Adrenal gland (tissue), 12 donors: ENCODE results near the gene IGF2BP2. TPM values are rescaled to one million over a fixed set of nuclear protein-coding genes. Genes with fewer than 3 reads are reported as not detected.

Source experiments
- DNase-seq, 7 donors: peaks; one replicate each; pipeline ENCODE4 v3.0.0-alpha.2; 2019 to 2020
- H3K27ac ChIP-seq, 5 donors: fragments of 200-600 bp; sonication (generic) in 4 of 5; 1 replicate in 3 of 5; 2 replicates in 2 of 5; pipeline versions ENCODE4 v1.5.1 to v1.8.0; 2016 to 2020; ENCODE audit warnings: mild to moderate bottlenecking in 1 of 5
- H3K27me3 ChIP-seq: fragments of 200-600 bp; 2 replicates; pipeline ENCODE4 v1.8.0; 2021
- H3K36me3 ChIP-seq, 2 donors: fragments of 200-600 bp; replicated peaks in 1 of 2; 1 replicate in 1 of 2; 2 replicates in 1 of 2; pipeline versions ENCODE4 v1.5.1 to v1.8.0; 2018 to 2022
- H3K4me1 ChIP-seq, 2 donors: fragments of 200-600 bp; replicated peaks in 1 of 2; 1 replicate in 1 of 2; 2 replicates in 1 of 2; pipeline versions ENCODE4 v1.5.1 to v1.8.0; 2018 to 2021
- H3K4me3 ChIP-seq, 4 donors: fragments of 200-600 bp; sonication (generic) in 3 of 4; one replicate each; pipeline ENCODE4 v1.5.1; 2016 to 2018
- H3K9me3 ChIP-seq, 3 donors: fragments of 200-600 bp; sonication (generic) in 1 of 3; replicated peaks in 1 of 3; 1 replicate in 2 of 3; 2 replicates in 1 of 3; pipeline versions ENCODE4 v1.5.1 to v1.8.0; 2016 to 2021
- CTCF ChIP-seq, 6 experiments: fragments of 450-650 bp in 4 of 6; fragments of 200-600 bp in 2 of 6; sonication (generic) in 1 of 6; IDR thresholded peaks; 1 replicate in 5 of 6; 2 replicates in 1 of 6; pipeline versions ENCODE4 v1.5.1 to v1.8.0; 2016 to 2021; ENCODE audit warnings: antibody characterized with exemption in 6 of 6, mild to moderate bottlenecking in 2 of 6, moderate library complexity in 1 of 6
- POLR2A ChIP-seq, 2 donors: fragments of 450-650 bp; IDR thresholded peaks; one replicate each; pipeline ENCODE4 v1.6.1; 2017; ENCODE audit warnings: antibody characterized with exemption in 2 of 2, mild to moderate bottlenecking in 2 of 2, moderate library complexity in 1 of 2
- WGBS, 4 donors: extraction: QIAGEN DNeasy Blood & Tissue Kit in 2 of 4; methylation state at CpG; one replicate each; pipeline versions ENCODE4 v1.1.5 to v1.1.7; 2013 to 2017; 5-methylcytosine and 5-hydroxymethylcytosine counted together
- intact Hi-C, 2 donors: fragments of 100-400 bp; cut with DNase I; formaldehyde crosslinking; loops; one replicate each; pipeline versions ENCODE4 v1.14.1 to v1.15.0; 2022 to 2023
- polyA plus RNA-seq, 3 donors: library from polyadenylated mRNA; stranded (reverse); fragments of 200-250 nt in 2 of 3; fragments of 350-450 nt in 1 of 3; fragmentation: Illumina TruSeq in 1 of 3; extraction: RNeasy Lipid Tissue Mini Kit (QIAGEN cat#74804) in 1 of 3; gene quantifications; one replicate each; pipeline ENCODE4 v1.2.3, GENCODE V29; 2013 to 2014
- total RNA-seq, 9 donors: library from RNA; depleted of rRNA in 4 of 9; stranded (reverse); fragments of >200 nt in 4 of 9; fragments of 120-200 nt in 1 of 9; fragmentation: NEBNext Ultra II Directional in 1 of 9; extraction: Animal tissue kit (Norgen Biotek cat#: 25700) in 1 of 9; gene quantifications; one replicate each; pipeline versions ENCODE4 v1.1.0 to v1.2.4, GENCODE V29; 2013 to 2023
- donor health status: healthy with polysubstance abuse.
- donor health status: Bipolar disorder and iron deficiency.
- donor health status: DM: yes; HTN: yes; CAD: no.
- donor health status: DM: no; HTN: no; CAD: no.
- donor health status: DM: no; HTN: no; CAD: no.
- donor health status: DM: yes; HTN: yes; CAD: no.

IGF2BP2 gene
- total and polyA plus RNA-seq, 12 donors, result 7.0 to 75.9 (median 17.9) TPM

- Histone ChIP-seq H3K27me3 (no peaks in the 10 kb centered on the region), H3K36me3 (no peaks in the 10 kb centered on the region), H3K27ac (no peak overlapping the region), H3K9me3 (no peaks in the 10 kb centered on the region), H3K4me1 (no peaks in the 10 kb centered on the region), H3K4me3 (no peak overlapping the region)
- TF ChIP-seq POLR2A (IDR thresholded peaks at IDR 0.05), result no peak
- no peak for TF ChIP-seq CTCF (IDR thresholded peaks at IDR 0.05)
- intact Hi-C loops, result no loop called here
- 82 to 90% (median 89%) methylated on average over 6 of the region's 6 CpGs for WGBS, 4 donors
- DNase-seq, result no peak
Observed at GRCh38 chr3:185847506-185847905, 22.7 kb upstream of the IGF2BP2 start.

GRCh38 chr3:185846037-185846436 is 21.2 kb upstream of the IGF2BP2 start:
- 65 to 76% (median 67%) methylated on average over 6 of the region's 6 CpGs for whole genome bisulfite sequencing, 4 donors
- intact Hi-C loops, result no loop called here
- H3K36me3 ChIP-seq, result no peaks in the 10 kb centered on the region
- DNase-seq, result peak in 1 of 7 donors; percentile 10
- H3K4me1 ChIP-seq, result no peaks in the 10 kb centered on the region
- TF ChIP-seq POLR2A (IDR thresholded peaks at IDR 0.05) (no peak), CTCF (IDR thresholded peaks at IDR 0.05) (no peak)
- no peak overlapping the region for H3K4me3 ChIP-seq
- no peaks in the 10 kb centered on the region for H3K9me3 ChIP-seq
- H3K27me3 ChIP-seq, result no peaks in the 10 kb centered on the region
- no peak overlapping the region for H3K27ac ChIP-seq

- no peaks in the 10 kb centered on the region for H3K4me1 ChIP-seq
- no peak overlapping the region for H3K27ac ChIP-seq
- no peak overlapping the region for H3K4me3 ChIP-seq
- no peaks in the 10 kb centered on the region for H3K27me3 ChIP-seq
- 86 to 97% (median 90%) methylated on average over 3 of the region's 3 CpGs for WGBS, 4 donors
- DNase-seq, result no peak
- TF ChIP-seq POLR2A (IDR thresholded peaks at IDR 0.05), result no peak
- no peak for TF ChIP-seq CTCF (IDR thresholded peaks at IDR 0.05)
- H3K9me3 ChIP-seq, result no peaks in the 10 kb centered on the region
- no peaks in the 10 kb centered on the region for H3K36me3 ChIP-seq
- intact Hi-C loops, result no loop called here
Observed at GRCh38 chr3:185844051-185844450, 19.2 kb upstream of the IGF2BP2 start.

GRCh38 chr3:185843635-185844034 is 18.8 kb upstream of the IGF2BP2 start:
- no peak overlapping the region for H3K4me3 ChIP-seq
- H3K4me1 ChIP-seq, result no peaks in the 10 kb centered on the region
- no peak for TF ChIP-seq CTCF (IDR thresholded peaks at IDR 0.05)
- intact Hi-C loops, result no loop called here
- 78 to 88% (median 82%) methylated on average over 2 of the region's 2 CpGs for WGBS, 4 donors
- DNase-seq, result no peak
- no peaks in the 10 kb centered on the region for H3K27me3 ChIP-seq
- H3K36me3 ChIP-seq, result no peaks in the 10 kb centered on the region
- no peaks in the 10 kb centered on the region for H3K9me3 ChIP-seq
- H3K27ac ChIP-seq, result no peak overlapping the region
